GM23248 (cell line): Measurements from ENCODE around the gene KCNAB1.

ENCODE experiments used
- EZH2 ChIP-seq: fragments of 200-600 bp; sonication (generic); IDR thresholded peaks from 2 replicates; pipeline ENCODE4 v1.6.1; 2018; ENCODE audit warnings: antibody characterized with exemption, mild to moderate bottlenecking; ENCODE audit not compliant: insufficient read depth, poor library complexity, severe bottlenecking
- EZH2phosphoT487 ChIP-seq: fragments of 200-600 bp; sonication (generic); IDR thresholded peaks from 2 replicates; pipeline ENCODE4 v1.6.1; 2018; ENCODE audit warnings: antibody characterized with exemption, moderate library complexity, mild to moderate bottlenecking, low read depth; ENCODE audit not compliant: insufficient read depth

GRCh38 chr3:156071031-156071430 lies 49.3 kb upstream of the KCNAB1 start:
- TF ChIP-seq EZH2: no peak
- TF ChIP-seq EZH2phosphoT487: no peak
